Testis (tissue), 2 donors: ENCODE measurements around the gene SMG1.

Experiments
- CTCF ChIP-seq, 3 experiments: fragments of 450-650 bp in 2 of 3; fragments of 200-600 bp in 1 of 3; sonication (generic) in 1 of 3; IDR thresholded peaks; one replicate each; pipeline ENCODE4 v1.5.1; 2016 to 2019; ENCODE audit warnings: antibody characterized with exemption in 3 of 3, mild to moderate bottlenecking in 2 of 3, moderate library complexity in 1 of 3
- POLR2A ChIP-seq: fragments of 450-650 bp; IDR thresholded peaks from one replicate; pipeline ENCODE4 v1.6.1; 2017; ENCODE audit warnings: antibody characterized with exemption, mild to moderate bottlenecking, moderate library complexity

- TF ChIP-seq CTCF (IDR thresholded peaks at IDR 0.05) (no peak), POLR2A (no peak)
These were observed 32.9 kb upstream of the SMG1 start for GRCh38 chr16:18959031-18959505.
